Omental fat pad (tissue), 4 donors: Measurements from ENCODE around the gene VWA3B. TPM values are rescaled to one million over a fixed set of nuclear protein-coding genes. Genes with fewer than 3 reads are reported as not detected.

ENCODE experiments used
- ATAC-seq: fragments of 150-250 bp; one replicate; pipeline ENCODE4 v1.9.1; 2016; ENCODE audit warnings: mild to moderate bottlenecking, moderate library complexity; ENCODE audit not compliant: low FRiP score
- DNase-seq: peaks from one replicate; pipeline ENCODE4 v3.0.0-alpha.2; 2019; ENCODE audit warnings: low spot score
- CTCF ChIP-seq, 3 donors: fragments of 450-650 bp; IDR thresholded peaks; one replicate each; pipeline ENCODE4 v1.5.1; 2016 to 2017; ENCODE audit warnings: antibody characterized with exemption in 3 of 3, mild to moderate bottlenecking in 3 of 3, moderate library complexity in 2 of 3
- total RNA-seq, 4 donors: library from RNA; depleted of rRNA; stranded (reverse); fragments of >200 nt; gene quantifications; one replicate each; pipeline ENCODE4 v1.1.0, GENCODE V29; 2016

Gene VWA3B
- total RNA-seq, 4 donors from 2014 or later: 0.32 TPM; not detected in 3

GRCh38 chr2:98309580-98309979 is 222.6 kb downstream of the VWA3B start:
- DNase-seq: no peak
- TF ChIP-seq CTCF (IDR thresholded peaks at IDR 0.05): no peak
- no peak for ATAC-seq

- TF ChIP-seq CTCF (IDR thresholded peaks at IDR 0.05): no peak
Observed at GRCh38 chr2:98310010-98310409, 223.0 kb downstream of the VWA3B start.

GRCh38 chr2:98311090-98311489 is 224.1 kb downstream of the VWA3B start:
- ATAC-seq: no peak
- no peak for TF ChIP-seq CTCF (IDR thresholded peaks at IDR 0.05)
- no peak for DNase-seq

More at GRCh38 chr2:98310010-98310409, 223.0 kb downstream of the VWA3B start:
- no peak for ATAC-seq
- no peak for DNase-seq

- DNase-seq (no peak), ATAC-seq (no peak)
- no peak for TF ChIP-seq CTCF (IDR thresholded peaks at IDR 0.05)
Observed at GRCh38 chr2:98311771-98312545, 225.0 kb downstream of the VWA3B start.

- TF ChIP-seq CTCF (IDR thresholded peaks at IDR 0.05): no peak
- no peak for DNase-seq
- no peak for ATAC-seq
Observed at GRCh38 chr2:98313492-98314250, 226.7 kb downstream of the VWA3B start.

GRCh38 chr2:98314251-98314650 is 227.3 kb downstream of the VWA3B start:
- no peak for DNase-seq
- TF ChIP-seq CTCF (IDR thresholded peaks at IDR 0.05): no peak
- ATAC-seq: no peak
